Activated CD4-positive, alpha-beta T cell treated with anti-CD3 and anti-CD28 coated beads for 48 hours (primary cell): ENCODE results near the gene HSD3B1.
"Not testable (repeated sequence)": the region's sequence is repeated elsewhere in the genome, so short reads cannot be mapped to it uniquely, and the experiment has no call there.

ENCODE experiments used
- DNase-seq: peaks from one replicate; pipeline ENCODE4 v3.0.0-alpha.2; 2020

HSD3B1 gene

DNA sequence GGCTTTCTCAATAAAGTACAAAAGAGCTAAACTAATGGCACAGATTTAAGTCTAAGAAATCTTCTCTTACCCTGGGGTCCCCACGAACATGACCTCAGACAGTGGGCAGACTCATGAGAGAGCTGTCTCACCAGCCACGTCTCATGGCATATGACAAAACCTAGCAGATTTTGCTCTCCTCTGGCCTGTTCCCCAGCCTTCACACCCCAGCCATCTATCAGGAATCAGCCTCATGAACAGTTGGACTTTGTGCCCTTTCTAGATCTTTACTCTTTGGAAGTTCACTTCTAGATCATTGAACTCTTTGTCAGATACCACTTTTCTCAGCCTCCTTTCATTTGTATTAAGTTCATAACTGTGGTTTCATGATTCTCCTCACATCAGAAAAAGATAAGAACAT, 14.2 kb upstream of the HSD3B1 start:
- no peak for DNase-seq

GRCh38 chr1:119504831-119505230, 2.2 kb upstream of the HSD3B1 start:
- no peak for DNase-seq

DNA sequence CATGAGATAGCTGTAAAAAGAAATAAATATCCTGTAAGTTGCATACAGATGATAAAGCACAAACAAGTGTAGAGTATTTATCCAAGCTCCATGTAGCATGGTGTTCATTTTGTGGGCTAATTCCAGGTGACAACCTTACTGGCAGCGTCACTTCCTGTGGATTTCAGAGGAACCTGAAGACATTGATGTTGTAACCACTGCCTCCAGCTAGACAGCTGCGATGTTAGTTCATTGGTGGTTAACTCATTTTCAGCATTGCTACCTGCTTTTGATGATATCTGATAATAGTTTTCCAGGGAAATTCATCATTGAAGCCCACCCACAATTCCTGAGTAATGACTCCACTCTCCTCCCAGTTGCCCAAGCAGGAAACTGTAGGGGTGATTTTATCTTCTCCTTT, 3.0 kb downstream of the HSD3B1 start:
- DNase-seq: no peak

DNA sequence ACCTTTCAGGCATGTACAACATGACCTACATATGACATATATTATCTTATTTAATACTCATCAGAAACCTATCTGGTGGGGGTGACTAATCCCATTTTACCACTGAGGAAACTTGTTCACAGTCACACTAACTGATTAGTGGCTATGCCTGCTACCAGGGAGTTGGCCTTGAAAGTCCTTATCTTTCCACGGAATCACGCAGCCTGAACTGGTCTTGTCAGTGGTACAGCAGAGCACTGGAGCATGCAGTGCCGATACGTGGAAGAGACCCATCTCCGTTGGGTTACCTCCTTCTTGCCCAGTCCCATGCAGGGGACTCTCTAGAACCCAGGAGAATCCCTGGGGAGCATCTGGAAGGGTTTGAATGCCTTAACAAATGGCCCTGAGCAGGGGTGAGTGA, 8.2 kb downstream of the HSD3B1 start:
- DNase-seq: no peak

DNA sequence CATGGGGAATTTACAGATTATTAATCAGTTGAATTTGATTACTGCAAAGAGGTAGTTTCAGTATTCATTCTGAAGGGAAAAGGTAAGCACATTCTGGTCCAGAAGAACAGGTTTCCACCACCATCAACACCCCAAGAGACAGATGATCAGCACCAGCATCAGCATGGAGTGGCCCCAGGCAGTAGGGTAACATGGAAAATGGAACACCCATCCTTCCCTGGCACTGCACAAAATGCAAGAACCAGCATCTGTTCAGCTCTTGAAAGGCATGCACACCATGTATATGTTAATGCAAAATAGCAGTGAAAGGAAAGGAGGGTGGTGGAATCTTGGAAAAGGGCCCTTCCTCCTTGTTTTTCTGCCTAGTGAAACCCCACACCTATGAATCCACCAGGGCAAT, 9.2 kb downstream of the HSD3B1 start:
- DNase-seq: no peak

- DNase-seq: no peak
These were observed 9.7 kb downstream of the HSD3B1 start for GRCh38 chr1:119516680-119517079.

DNA sequence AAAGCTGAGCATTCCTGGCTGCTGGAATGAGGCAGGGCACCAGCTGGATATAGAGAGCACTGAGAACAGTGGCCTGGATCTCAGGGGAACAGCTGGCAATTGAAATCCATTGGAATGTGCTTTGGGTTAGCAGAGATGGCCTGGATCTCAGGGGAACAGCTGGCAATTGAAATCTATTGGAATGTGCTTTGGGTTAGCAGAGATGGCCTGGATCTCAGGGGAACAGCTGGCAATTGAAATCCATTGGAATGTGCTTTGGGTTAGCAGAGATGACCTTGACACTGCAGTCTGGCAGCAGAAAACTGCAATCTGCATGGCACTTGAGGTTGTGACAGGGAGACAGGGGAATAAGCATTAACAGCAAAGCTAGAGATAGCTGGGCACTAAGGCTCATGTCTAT, 10.7 kb downstream of the HSD3B1 start:
- DNase-seq: not testable (repeated sequence)

DNA sequence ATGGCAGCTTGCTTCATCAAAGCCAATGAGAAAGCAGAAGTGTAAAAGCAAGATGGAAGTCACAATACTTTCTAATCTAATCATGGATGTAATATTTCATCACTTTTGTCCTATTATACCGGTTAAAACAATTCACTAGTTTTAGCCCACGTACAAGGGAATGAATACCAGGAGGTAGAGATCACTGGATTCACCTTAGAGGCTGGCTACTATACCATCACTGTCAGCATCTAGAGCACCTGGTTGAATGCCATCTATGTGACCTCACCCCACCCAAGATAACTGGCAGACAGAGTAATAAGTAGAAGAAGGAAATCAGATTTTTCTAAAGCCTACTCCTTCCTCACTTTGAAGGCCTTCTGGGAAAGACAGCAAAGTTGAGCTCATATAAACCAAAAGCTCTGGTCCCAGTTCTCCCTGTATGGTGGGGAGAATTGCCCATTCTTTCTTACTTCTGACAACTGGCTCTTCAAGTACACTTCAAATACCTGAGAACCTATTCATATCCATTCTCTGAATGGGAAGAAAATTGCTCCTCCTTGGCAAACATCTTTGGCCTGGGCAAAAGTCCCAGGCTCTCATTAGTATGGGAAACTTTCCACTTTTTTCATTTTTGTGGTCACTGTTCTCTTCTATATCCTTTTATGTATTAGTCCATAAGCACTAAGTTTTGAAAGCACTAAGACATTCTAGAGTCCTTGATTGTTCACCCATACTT, 24.8 kb downstream of the HSD3B1 start:
- no peak for DNase-seq

GRCh38 chr1:119532324-119532910, 25.4 kb downstream of the HSD3B1 start:
- DNase-seq: no peak

- no peak for DNase-seq
These were observed 28.4 kb downstream of the HSD3B1 start for GRCh38 chr1:119535381-119535780.

GRCh38 chr1:119537966-119538365, 31.0 kb downstream of the HSD3B1 start:
- DNase-seq: no peak

DNA sequence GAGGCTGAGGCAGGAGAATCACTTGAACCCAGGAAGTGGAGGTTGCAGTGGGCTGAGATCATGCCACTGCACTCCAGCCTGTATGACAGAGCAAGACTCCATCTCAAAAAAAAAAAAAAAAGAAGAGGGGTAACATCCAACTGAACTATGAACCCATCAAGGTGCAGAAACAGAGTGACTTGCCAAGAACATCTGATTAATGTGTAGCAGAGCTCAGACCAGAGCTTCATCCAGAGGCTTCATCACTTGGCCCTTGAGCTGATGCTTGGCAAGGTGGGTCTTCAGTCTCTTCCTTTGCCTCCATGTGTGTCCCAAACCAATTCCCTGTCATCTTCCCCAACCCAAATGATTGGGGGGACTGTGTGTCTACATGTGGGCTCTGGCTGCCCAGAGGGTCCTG, 32.6 kb downstream of the HSD3B1 start:
- DNase-seq: no peak

GRCh38 chr1:119541389-119541788, 34.4 kb downstream of the HSD3B1 start:
- no peak for DNase-seq

- no peak for DNase-seq
These were observed 35.5 kb downstream of the HSD3B1 start for GRCh38 chr1:119542492-119542946.

- DNase-seq: peak; percentile 12
These were observed 37.3 kb downstream of the HSD3B1 start for GRCh38 chr1:119544165-119544762.

- no peak for DNase-seq
These were observed 39.6 kb downstream of the HSD3B1 start for GRCh38 chr1:119546641-119547040.

DNA sequence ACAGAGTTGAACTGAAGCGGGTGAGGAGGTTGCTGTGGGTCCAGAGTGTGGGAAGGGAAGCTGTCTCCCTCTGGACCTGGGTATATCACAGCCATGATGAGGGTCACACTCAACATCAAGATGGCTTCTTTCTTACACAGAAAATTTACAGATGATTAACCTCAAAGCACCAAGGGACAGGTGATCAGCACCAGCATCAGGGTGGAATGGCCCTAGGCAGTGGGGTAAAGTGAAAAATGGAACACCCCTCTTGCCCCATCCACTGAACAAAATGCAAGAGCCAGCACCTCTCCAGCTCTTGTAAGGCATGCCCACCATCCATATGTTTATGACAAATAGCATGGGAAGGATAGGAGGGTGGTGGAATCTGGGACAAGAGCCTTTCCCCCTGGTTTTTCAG, 40.3 kb downstream of the HSD3B1 start:
- DNase-seq: no peak

DNA sequence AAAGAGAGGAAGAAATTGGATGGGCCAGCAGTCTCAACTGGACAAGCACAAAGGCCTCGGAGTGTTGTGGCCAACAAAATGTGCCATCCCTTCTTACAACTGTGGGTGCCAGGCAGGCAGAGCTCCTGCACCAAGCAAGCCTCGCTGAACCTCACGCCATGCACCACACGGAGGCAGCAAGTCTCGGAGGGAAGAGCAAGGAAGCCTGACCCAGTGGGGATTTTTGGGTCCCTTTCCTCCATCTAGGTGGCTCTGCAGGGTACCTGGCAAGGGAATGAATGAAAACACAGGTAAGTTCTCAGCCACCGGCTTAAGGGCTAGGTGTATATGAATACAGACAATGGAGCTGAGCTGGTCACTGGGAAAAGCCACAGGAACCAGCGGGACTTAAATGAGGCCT, 40.8 kb downstream of the HSD3B1 start:
- DNase-seq: no peak

DNA sequence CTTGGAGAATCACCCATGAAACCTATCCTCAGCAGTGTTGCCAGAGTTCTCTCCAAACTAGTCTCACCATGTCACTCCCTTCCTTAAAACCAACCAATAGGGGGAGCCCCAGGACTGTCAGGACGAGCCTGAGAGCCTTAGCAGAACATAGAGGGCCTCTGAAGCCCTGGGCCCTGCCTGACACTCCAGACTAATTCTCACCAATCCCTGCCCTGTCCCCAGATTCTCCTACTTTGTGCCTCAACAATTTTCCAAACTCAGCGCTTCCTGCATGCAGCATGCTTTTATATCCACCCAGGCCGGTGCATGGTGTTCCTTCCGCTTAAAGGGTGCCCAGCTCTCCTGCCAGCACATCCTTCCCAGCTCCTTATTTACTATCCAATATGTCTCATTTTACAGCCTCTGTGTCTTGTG, 42.7 kb downstream of the HSD3B1 start:
- peak; percentile 38 for DNase-seq

- DNase-seq: no peak
These were observed 43.4 kb downstream of the HSD3B1 start for GRCh38 chr1:119550381-119550780.

DNA sequence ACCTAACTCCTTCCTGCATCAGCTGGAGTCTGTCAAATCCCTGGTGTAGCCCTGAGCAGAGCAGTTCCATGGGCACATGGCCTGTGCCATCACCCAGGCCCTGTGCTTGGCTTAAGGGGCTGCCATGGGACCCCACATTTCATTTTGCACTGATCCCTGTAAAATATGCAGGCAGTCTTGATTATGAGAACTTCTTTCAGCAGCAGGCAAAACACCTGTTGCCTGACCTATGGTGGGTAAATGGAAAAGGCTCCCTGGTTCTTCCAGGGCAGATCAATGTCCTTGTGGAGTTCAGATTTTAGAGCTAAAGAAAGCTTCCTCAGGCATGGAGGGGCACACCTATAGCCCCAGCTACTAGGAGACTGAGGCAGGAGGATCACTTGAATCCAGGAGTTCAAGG, 44.2 kb downstream of the HSD3B1 start:
- DNase-seq: no peak

- DNase-seq: not testable (repeated sequence)
These were observed 45.6 kb downstream of the HSD3B1 start for GRCh38 chr1:119552656-119553055.

DNA sequence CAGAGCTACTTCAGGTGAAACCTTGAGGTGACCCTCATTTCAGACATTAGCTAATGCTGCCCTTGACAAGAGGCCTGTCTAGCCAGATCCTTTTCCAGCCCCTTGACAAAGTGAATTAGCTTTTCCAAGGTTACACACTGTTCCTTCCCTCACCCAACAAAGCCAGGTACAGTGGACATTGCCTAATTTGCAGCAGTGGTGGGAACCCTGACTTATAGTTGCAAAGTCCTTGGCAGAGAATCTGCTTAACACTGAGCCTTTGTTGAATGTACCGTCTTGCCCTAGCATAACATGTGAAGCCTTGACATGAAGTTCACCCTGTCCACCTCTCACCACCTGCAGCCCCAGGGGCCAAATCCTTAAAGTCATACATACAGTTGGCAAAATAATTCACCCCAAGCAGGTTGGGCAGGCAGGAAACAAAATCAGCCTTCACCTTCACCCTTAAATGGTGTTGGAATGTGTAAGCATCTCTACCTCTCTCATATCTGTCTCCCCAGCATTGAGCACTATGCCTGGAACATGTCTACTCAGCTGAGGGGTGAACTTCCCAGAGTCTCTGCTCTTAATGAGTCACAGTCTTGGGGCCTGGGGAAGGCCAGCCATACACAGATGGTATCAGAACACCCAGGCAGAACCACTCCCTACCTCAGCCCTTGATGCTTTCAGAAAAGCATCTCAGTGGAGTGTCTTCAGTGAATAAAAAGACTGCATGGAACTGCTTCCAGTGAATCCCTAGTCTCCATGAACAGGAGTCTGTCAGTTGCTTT, 46.5 kb downstream of the HSD3B1 start:
- DNase-seq: not testable (repeated sequence)

DNA sequence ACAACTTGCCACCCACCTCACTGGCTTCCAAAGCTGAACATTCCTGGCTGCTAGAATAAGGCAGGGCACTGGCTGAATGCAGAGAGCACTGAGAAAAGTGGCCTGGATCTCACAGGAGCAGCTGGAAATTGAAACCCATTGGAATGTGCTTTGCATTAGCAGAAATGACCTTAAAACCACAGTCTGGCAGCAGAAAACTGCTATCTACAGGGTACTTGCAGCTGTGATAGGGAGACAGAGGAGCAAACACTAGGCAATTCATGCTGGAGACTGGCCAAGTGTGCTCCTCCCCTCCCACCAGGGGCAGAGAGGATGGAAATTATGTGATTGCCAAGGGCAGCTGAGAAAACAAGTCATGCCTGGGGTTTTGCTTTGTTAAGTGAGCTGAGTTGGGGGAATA, 47.2 kb downstream of the HSD3B1 start:
- DNase-seq: no peak
